ENCODE data around the gene SMIM34. TPM values are rescaled to one million over a fixed set of nuclear protein-coding genes. Genes with fewer than 3 reads are reported as not detected.

Gene SMIM34
- total and polyA plus RNA-seq, 8 donors: not detected

DNA sequence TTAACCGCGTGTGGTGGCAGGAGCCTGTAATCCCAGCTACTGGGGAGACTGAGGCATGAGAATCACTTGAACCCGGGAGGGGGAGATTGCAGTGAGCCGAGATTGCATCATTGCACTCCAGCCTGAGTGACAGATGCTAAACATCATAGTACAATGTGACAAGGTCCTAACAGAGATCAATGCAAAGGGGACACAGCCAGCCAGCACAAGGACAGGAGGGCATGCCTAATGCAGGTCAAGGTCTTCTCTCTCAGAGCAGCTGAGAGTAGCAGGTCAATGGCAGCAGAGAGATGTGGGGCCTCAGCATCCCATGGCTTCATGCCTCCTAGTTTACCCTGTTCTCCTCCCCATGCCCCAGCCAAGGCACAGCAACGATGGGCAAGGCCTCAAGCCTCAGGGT lies 51.4 kb downstream of the SMIM34 start:
- TF ChIP-seq POLR2AphosphoS5 (IDR thresholded peaks at IDR 0.05) (peak in 1 of 3 donors; percentile 44), EP300 (IDR thresholded peaks at IDR 0.05) (no peak)
- no peak overlapping the region for H3K4me3 ChIP-seq
- 74 to 88% (median 81%) methylated on average over 5 of the region's 5 CpGs for WGBS, 5 donors
- H3K4me1 ChIP-seq: peaks cover 0 to 24% (median 2%) of the 10 kb centered on the region in 4 donors
- H3K36me3 ChIP-seq: peaks cover 0 to 4% (median 0%) of the 10 kb centered on the region in 4 donors
- H3K27ac ChIP-seq: peak overlapping the region; percentile 18 to 70 (median 48)
- intact Hi-C loops (cut with DNase I; ENCODE audit: low total_unique reads): no loop called here
- no peaks in the 10 kb centered on the region for H3K9me3 ChIP-seq
- H3K27me3 ChIP-seq: no peaks in the 10 kb centered on the region
- DNase-seq: no peak

GRCh38 chr21:34369741-34370140 lies 54.0 kb downstream of the SMIM34 start:
- H3K27me3 ChIP-seq: no peaks in the 10 kb centered on the region
- peaks cover 0 to 34% (median 4%) of the 10 kb centered on the region in 4 donors for H3K4me1 ChIP-seq
- TF ChIP-seq POLR2AphosphoS5 (IDR thresholded peaks at IDR 0.05) (no peak), CTCF (IDR thresholded peaks at IDR 0.05) (no peak), EP300 (IDR thresholded peaks at IDR 0.05) (no peak)
- no peak overlapping the region for H3K4me3 ChIP-seq
- H3K27ac ChIP-seq: peak overlapping the region in 2 of 5 donors; percentile 63 to 85
- DNase-seq: no peak
- peaks cover 0 to 4% (median 0%) of the 10 kb centered on the region in 4 donors for H3K36me3 ChIP-seq
- intact Hi-C loops (cut with DNase I; ENCODE audit: low total_unique reads): no loop called here
- H3K9me3 ChIP-seq: no peaks in the 10 kb centered on the region
- WGBS, 5 donors: 8 to 27% (median 24%) methylated on average over 1 of the region's 1 CpG

Small RNA genes lying within 50 kb of the gene (small RNA-seq; reads per million reads assigned to genes)
- gene RF00614: 0 reads per million in 4 donors

Other genes starting within 250 kb of the SMIM34 start
- gene KCNE2, start 59.9 kb downstream of the SMIM34 start, total RNA-seq: 100 to 1,000 TPM in 2 of 5 donors, 10 to 100 TPM in 2, not detected in 1; 34.4 to 126 (median 77.2) TPM
- 100 to 1,000 TPM; 235 to 294 (median 240) TPM for gene KCNE2, start 59.9 kb downstream of the SMIM34 start, polyA plus RNA-seq
- gene SMIM11, start 48.4 kb downstream of the SMIM34 start, total RNA-seq: 10 to 100 TPM in 2 of 5 donors, 1 to 10 TPM in 2, not detected in 1; 1.2 to 29.5 (median 11.1) TPM
- 10 to 100 TPM in 2 of 3 donors, 1 to 10 TPM in 1; 8.4 to 20.9 (median 16.2) TPM for gene SMIM11, start 48.4 kb downstream of the SMIM34 start, polyA plus RNA-seq
- 10 to 100 TPM in 1 of 5 donors, 1 to 10 TPM in 4; 1.7 to 10.6 (median 2.2) TPM for gene KCNE1, start 88.3 kb upstream of the SMIM34 start, total RNA-seq
- gene KCNE1, start 88.3 kb upstream of the SMIM34 start, polyA plus RNA-seq: under 1 TPM in 2 of 3 donors, not detected in 1; 0.13 to 0.19 TPM
- gene RCAN1, start 191.2 kb upstream of the SMIM34 start, total RNA-seq: 10 to 100 TPM; 23.9 to 85.7 (median 32.1) TPM
- 10 to 100 TPM; 15.6 to 36.9 (median 24.3) TPM for gene RCAN1, start 191.2 kb upstream of the SMIM34 start, polyA plus RNA-seq
- 10 to 100 TPM in 4 of 5 donors, 1 to 10 TPM in 1; 3.8 to 84.9 (median 64.3) TPM for gene CLIC6, start 245.0 kb upstream of the SMIM34 start, total RNA-seq
- gene CLIC6, start 245.0 kb upstream of the SMIM34 start, polyA plus RNA-seq: 100 to 1,000 TPM in 1 of 3 donors, 10 to 100 TPM in 2; 42.0 to 103 (median 65.2) TPM

Measured in stomach (tissue), 9 donors.